ENCODE data around the gene LIMS1.
"Not testable (repeated sequence)": the region's sequence is repeated elsewhere in the genome, so short reads cannot be mapped to it uniquely, and the experiment has no call there.

Gene LIMS1

DNA sequence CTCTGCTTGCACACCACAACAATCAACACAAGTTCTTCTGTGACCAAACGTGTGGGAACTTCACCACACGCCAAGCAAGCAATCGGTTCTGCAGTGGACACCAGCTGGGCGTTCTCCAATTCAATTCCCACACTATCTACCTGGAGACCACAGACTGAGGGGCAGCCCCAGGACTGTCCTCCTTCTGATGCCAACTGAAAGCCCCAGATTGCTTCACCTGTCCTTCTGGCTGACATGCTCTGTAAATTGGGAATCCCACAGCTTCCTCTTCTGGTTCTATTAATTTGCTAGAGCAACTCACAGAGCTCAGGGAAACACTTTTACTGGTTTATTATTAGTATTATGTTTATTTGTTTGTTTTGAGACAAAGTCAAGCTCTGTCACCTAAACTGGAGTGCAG is 131.7 kb downstream of the LIMS1 start:
- DNase-seq (ENCODE audit: low read depth); H3K4me3 ChIP-seq (ENCODE audit: low read length): not testable (repeated sequence)

DNA sequence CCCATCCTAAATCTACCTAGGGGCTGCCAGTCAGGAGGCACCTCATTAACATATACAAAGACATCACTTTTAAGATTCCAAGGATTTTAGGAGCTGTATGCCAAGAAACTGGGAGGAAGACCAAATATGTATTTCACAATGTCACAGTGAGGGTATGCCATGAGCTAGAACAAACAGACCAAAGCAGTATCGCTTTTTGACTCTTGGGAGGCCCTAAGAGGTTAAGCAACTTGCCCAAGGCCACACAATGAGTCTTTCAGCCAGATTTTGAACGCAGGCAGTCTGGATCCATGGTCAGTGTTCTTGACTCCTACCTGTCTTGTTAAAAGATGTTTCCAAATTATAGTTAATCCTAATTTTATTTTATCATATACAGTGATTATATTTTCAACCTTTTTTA is 132.9 kb downstream of the LIMS1 start:
- H3K4me3 ChIP-seq (ENCODE audit: low read length); DNase-seq (ENCODE audit: low read depth): not testable (repeated sequence)

- not testable (repeated sequence) for DNase-seq (ENCODE audit: low read depth); H3K4me3 ChIP-seq (ENCODE audit: low read length)
Measured at GRCh38 chr2:108670282-108670681, 136.0 kb downstream of the LIMS1 start.

GRCh38 chr2:108672200-108672805 is 138.0 kb downstream of the LIMS1 start:
- not testable (repeated sequence) for DNase-seq (ENCODE audit: low read depth); H3K4me3 ChIP-seq (ENCODE audit: low read length)

- not testable (repeated sequence) for DNase-seq (ENCODE audit: low read depth); H3K4me3 ChIP-seq (ENCODE audit: low read length)
Measured at GRCh38 chr2:108676522-108676921, 142.3 kb downstream of the LIMS1 start.

DNA sequence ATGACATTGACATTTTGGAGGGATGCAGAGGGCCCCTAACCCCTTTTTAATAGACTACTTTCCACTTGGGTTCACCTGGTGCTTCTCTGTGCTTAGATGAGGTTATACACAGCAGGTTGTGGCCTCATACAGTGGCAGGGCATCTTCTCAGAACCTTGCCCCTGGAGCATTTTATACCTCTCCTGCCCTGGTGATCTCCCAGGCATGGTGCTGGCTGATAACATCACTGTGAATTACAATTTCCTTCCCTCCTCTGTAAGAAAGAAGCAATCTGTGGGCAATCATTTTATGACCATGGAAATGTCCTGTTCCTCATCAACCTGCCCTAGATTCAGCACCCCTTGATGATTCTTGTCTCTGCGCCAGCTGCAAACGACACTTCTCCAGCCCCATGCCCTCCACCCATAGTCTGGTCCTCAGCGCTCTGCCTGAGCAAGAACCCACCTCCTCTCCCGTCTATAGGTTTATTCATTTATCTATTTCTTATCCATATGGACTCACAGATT is 143.0 kb downstream of the LIMS1 start:
- not testable (repeated sequence) for H3K4me3 ChIP-seq (ENCODE audit: low read length); DNase-seq (ENCODE audit: low read depth)

DNA sequence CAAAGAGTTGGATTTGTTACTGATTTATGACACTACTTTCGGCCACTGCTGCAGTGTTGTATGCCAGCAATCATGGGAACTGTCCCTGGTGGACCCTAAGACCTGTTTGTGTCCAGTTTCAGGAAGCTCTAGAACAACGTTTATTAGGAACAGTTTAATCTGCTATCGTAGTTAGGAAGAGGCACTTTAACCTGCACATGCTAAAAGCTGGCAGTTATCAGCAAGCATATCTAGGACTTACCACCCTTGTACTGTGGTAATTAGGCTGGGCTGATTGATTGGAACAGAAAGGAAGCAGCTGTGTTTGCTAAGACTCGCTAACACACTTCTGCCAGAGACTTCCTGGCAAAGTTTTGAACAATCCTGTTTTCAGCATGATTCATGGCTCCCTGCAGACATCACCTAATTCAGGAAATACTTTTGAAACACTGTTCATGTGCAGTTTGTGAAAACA is 144.0 kb downstream of the LIMS1 start:
- not testable (repeated sequence) for H3K4me3 ChIP-seq (ENCODE audit: low read length)

GRCh38 chr2:108680805-108681204 is 146.5 kb downstream of the LIMS1 start:
- H3K4me3 ChIP-seq (ENCODE audit: low read length); DNase-seq (ENCODE audit: low read depth): not testable (repeated sequence)

More for the DNA sequence above, 144.0 kb downstream of the LIMS1 start:
- peak; percentile 71 for DNase-seq (ENCODE audit: low read depth)

GRCh38 chr2:108688818-108689756 is 154.8 kb downstream of the LIMS1 start:
- not testable (repeated sequence) for DNase-seq (ENCODE audit: low read depth); H3K4me3 ChIP-seq (ENCODE audit: low read length)

- not testable (repeated sequence) for DNase-seq (ENCODE audit: low read depth); H3K4me3 ChIP-seq (ENCODE audit: low read length)
Measured at GRCh38 chr2:108690001-108690400, 155.7 kb downstream of the LIMS1 start.

- no peak overlapping the region for H3K4me3 ChIP-seq (ENCODE audit: low read length)
- TF ChIP-seq, protein P1, sequence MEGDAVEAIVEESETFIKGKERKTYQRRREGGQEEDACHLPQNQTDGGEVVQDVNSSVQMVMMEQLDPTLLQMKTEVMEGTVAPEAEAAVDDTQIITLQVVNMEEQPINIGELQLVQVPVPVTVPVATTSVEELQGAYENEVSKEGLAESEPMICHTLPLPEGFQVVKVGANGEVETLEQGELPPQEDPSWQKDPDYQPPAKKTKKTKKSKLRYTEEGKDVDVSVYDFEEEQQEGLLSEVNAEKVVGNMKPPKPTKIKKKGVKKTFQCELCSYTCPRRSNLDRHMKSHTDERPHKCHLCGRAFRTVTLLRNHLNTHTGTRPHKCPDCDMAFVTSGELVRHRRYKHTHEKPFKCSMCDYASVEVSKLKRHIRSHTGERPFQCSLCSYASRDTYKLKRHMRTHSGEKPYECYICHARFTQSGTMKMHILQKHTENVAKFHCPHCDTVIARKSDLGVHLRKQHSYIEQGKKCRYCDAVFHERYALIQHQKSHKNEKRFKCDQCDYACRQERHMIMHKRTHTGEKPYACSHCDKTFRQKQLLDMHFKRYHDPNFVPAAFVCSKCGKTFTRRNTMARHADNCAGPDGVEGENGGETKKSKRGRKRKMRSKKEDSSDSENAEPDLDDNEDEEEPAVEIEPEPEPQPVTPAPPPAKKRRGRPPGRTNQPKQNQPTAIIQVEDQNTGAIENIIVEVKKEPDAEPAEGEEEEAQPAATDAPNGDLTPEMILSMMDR (IDR thresholded peaks at IDR 0.05; ENCODE audit: insufficient read depth, low read depth, low read length, missing control alignments): no peak
- DNase-seq (ENCODE audit: low read depth): no peak
Measured at GRCh38 chr2:108691447-108691846, 157.2 kb downstream of the LIMS1 start.

GRCh38 chr2:108701208-108701607 is 166.9 kb downstream of the LIMS1 start:
- no peak for DNase-seq (ENCODE audit: low read depth)
- no peak overlapping the region for H3K4me3 ChIP-seq (ENCODE audit: low read length)
- TF ChIP-seq, protein P1 (IDR thresholded peaks at IDR 0.05; ENCODE audit: insufficient read depth, low read depth, low read length, missing control alignments): no peak
